GM18520 (cell line): Measurements from ENCODE around the gene PRR35.

Source experiments
- ATAC-seq: cut with Tn5 transposase; IDR thresholded peaks from one replicate; pipeline ENCODE4 v1.9.1; 2021; ENCODE audit not compliant: unreplicated experiment

PRR35 gene

DNA sequence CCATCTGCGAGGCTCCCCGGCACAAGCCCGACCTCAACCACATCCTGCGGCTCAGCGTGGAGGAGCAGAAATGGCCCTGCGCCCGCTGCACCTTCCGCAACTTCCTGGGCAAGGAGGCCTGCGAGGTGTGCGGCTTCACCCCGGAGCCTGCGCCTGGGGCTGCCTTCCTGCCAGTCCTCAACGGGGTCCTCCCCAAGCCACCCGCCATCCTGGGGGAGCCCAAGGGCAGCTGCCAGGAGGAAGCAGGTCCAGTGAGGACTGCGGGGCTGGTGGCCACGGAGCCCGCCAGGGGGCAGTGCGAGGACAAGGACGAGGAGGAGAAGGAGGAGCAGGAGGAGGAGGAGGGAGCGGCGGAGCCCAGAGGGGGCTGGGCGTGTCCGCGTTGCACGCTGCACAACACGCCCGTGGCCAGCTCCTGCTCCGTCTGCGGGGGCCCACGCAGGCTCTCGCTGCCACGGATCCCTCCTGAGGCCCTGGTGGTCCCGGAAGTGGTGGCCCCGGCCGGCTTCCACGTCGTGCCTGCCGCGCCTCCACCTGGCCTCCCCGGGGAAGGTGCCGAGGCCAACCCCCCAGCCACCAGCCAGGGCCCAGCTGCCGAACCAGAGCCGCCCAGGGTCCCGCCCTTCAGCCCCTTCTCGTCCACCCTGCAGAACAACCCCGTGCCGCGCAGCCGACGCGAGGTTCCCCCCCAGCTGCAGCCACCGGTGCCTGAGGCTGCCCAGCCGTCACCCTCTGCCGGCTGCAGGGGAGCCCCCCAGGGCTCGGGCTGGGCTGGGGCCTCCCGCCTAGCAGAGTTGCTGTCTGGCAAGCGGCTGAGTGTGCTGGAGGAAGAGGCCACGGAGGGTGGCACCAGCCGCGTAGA is 13.1 kb upstream of the PRR35 start:
- no peak for ATAC-seq

- ATAC-seq, result no peak
Measured at GRCh38 chr16:548586-548985, 11.6 kb upstream of the PRR35 start.

DNA sequence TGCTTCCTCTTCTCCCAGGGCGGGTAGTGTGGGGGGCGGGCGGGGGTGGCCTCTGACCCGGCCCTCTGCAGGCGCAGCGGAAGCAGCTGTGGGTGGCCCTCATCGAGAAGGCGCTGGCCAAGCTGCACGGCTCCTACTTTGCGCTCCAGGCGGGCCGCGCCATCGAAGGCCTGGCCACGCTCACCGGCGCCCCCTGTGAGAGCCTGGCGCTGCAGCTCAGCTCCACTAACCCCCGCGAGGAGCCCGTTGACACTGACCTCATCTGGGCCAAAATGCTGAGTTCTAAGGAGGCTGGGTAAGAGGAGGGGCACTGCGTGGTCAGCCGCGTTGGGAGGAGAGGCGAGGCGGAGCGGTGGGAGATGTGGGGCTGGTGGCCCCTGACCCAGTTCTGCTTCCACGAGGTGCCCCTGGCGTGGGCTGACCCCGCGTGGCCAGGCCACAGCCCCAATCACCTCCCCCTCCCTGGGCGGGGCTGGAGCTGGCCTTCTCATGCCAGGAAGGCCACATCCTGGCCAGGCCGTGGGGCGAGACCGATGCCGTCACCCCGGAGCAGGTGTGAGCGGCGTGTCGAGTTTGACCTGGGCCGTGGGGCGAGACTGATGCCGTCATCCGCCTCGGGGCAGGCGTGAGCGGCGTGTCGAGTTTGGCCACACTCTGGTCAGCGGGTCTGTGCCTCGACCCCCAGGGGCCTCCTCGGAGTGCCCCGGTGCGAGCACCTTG is 10.5 kb upstream of the PRR35 start:
- ATAC-seq, result no peak

DNA sequence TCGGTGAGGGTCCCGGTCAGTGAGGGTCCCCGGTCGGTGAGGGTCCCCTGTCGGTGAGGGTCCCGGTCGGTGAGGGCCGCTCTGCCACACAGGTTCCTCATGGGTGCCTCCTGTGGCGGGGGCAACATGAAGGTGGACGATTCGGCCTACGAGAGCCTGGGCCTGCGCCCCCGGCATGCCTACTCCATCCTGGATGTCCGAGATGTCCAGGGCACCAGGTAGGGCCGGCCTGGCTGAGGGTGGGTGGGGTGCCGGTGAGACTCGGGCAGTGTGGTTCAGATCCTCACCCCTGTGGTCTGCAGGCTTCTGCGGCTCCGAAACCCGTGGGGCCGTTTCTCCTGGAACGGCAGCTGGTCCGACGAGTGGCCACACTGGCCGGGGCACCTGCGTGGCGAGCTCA is 9.0 kb upstream of the PRR35 start:
- no peak for ATAC-seq

DNA sequence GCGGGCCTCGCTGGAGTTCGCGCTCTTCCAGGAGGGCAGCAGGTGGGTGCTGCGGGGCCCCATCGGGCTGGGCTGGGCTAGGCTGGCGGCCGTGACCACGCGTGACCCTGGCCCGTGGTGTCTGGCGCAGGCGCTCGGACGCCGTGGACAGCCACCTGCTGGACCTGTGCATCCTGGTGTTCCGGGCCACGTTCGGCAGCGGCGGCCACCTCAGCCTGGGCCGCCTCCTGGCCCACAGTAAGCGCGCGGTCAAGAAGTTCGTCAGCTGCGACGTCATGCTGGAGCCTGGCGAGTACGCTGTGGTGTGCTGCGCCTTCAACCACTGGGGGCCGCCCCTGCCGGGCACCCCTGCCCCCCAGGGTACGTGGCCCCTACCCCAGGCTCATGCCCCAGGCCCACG is 8.0 kb upstream of the PRR35 start:
- no peak for ATAC-seq

DNA sequence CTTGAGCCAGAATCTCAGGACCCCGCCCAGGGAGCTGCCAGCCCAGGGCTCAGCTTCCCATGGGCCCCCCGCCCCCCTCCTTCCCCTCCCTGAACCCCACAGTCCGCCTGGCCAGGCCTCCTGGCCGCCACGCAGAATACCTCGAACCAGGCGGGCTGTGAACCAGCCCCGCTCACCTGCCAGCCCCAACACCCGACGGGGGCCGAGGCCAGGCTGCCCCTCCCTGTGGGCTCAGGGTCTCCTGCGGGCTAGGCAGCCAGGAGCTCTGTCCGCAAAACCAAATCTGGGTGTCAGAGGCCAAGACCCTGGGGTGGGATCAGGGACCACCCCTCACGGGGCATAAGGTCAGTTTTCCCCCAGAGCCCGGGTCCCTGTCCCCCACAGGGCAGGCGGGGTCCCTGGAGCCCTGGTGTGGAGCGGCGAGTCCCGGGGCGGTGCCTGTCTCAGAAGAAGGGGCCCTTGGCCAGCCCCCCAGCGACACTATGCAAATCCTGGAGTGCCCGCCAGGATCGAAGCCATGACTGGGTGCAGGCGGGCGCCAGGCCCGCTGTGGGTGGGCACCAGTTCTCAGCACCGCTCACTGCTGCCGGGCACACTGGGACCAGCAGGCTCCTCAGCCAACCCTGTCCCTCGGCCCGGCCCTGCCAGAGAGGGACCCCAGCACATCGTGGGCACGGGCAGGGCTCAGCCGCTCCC is 6.4 kb upstream of the PRR35 start:
- no peak for ATAC-seq

GRCh38 chr16:554297-554621 is 5.9 kb upstream of the PRR35 start:
- ATAC-seq, result no peak

GRCh38 chr16:554640-555365 is 5.4 kb upstream of the PRR35 start:
- ATAC-seq, result no peak

DNA sequence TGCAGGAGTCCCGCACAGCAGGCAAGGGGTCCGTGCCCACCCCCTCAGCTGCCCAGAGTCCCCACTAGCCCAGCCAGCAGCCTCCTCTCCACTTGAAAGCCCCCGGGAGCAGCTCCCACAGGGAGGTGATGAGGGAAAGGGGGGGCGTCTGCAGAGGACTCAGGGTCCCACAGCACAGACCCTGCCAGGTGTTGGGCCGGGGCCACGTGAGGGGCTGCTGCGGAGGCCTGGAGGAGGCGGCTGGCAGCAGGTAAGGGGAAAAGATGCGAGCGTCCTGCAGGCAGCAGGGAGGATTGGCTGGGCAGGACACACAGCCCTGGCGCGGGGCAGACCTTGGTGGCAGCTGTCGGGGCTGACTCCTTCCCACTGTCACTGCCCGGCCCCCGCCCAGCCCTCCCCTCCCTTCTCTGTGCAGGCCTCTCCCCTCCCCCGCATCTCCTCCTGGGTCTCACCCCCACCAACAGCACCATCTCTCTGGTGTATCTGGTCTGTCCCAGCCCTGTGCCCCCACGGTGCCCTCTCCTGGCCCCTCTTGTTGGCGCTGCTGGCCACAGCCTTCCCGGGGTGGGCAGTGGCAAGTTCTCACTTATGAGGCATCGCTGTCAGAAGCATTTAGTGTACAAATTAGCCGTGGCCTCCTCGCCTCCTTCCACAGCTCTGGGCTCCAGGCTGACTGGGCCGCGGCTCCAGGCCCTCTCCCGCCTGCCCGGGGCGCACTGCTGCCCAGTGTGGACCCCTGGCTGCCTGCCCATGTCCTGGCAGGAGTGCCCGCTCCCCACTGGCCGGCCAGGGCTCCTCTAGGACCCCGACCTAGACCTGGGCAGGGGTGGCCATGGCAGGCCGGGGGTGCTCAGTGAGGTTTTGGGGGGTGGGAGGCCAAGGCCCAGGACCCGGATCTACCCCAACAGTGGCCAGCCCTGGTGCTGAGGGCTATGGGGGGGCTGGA is 4.4 kb upstream of the PRR35 start:
- ATAC-seq, result no peak

DNA sequence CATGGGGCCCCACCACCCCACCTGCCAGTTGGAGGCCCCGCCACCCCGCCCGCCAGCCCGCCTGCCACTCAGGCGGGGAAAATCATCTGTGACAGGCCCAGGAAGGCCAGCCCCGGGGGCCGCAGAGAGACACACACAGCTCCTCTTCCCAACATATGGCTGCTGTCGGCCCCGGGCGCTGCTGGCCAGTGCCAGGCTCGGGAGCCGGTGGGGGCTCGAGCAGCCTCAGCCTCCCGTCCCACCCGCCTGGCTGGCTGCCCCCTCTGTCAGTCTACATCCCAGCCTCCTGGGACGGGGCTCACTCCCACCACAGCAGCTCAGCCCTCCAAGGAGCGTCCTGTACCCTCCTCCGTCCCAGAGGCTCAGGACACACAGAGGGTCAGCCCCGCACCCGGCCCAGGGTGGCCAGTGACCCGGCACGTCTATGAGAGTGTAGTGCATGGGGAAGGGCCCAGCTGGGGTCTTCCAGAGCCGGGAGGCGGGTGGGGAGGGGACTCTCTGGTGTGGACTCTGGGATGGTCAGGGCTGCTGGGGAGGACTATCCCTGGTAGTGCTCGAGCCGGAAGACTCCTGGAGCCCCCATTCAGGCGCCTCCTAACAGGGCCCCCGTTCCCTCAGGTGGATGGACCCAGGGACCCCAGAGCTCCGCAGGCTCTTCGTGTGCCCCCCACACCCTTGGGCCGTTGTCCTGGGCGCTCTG is 3.6 kb upstream of the PRR35 start:
- ATAC-seq, result no peak

GRCh38 chr16:557463-558297 is 2.5 kb upstream of the PRR35 start:
- no peak for ATAC-seq

- ATAC-seq, result no peak
Measured at GRCh38 chr16:558298-559020, 1.7 kb upstream of the PRR35 start.

DNA sequence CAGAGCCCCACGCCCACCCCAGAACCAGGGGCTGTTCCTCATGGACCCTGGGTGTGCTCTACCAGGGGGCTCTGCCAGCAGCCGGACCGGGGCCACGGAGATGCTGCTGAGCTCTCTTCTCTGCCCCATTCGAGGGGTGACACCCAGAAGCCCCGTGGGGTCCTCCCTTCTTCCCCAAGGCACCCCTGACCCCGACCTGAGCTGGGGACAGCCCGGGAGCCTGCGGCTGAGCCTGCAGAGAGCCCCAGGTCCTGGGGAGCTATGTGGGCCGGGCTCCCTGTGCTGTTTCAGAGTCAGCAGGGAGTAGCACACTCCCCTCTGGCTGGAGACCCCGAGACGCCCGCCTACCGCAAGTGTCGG is 1.2 kb upstream of the PRR35 start:
- no peak for ATAC-seq

DNA sequence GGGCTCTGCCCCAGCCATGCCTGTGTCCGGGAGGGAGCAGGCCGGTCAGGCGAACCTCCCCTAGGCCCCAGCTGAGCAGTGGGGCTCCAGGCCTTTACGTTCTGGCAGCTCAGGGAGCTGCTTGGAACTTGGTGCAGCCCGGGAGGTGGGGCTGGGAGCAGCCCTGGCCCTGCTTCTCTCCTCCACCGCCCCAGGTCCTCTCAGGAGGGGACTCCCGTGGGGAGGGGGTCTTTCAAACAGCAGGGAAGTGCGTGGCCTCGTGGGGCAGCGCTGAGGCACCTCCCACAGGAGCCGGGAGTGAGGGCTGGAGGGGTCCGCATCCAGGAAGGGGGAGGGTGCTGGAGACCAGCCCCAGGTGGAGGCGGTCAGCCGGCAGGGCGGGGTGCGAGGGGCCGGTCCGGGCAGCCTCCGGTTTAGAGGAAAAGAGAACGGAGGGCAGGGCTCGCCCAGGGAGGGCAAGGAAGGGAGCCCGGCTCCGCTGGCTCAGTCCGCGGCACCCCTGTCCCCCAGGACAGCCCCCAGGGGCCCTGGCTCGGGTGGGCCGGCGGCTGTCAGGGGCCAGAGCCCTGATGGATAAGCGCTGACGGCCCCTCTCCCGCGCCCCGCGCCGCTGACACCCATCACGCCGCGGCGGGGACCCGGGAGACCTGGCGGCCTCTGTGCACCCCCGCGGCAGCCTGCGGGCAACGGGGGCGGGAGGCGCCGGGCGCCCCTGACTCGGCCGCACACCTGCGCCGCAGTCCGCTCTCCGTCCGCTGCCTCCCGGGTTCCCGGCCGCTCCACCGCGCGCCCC is 587 bp upstream of the PRR35 start:
- ATAC-seq, result no peak

GRCh38 chr16:560701-561412 is 663 bp downstream of the PRR35 start:
- no peak for ATAC-seq

DNA sequence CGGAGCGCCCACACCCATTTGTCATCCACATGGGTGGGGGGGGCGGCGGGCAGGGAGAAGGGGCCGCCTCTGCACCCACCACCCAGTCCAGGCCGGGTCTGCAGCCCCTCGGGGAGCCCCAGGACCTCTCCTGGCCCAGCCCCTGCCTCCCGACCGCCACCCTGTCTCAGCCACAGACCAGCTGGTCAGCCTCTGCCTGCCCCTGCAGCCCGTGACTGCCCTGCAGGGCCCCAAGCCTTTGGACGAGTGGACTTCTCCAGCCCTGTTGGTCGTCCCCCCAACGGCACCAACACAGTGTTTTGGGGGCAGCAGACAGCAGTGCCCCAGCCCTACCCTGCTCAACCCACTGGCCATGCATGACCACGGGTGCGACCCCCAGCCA is 1.2 kb downstream of the PRR35 start:
- no peak for ATAC-seq
